ENCODE results near the gene ASB2. TPM values are rescaled to one million over a fixed set of nuclear protein-coding genes. Genes with fewer than 3 reads are reported as not detected.

Gene ASB2
- total RNA-seq, 1 donor from 2014 or later: 0.20 TPM

- ATAC-seq (no peak), DNase-seq (ENCODE audit: low spot score) (no peak)
Observed at GRCh38 chr14:93930989-93931307, 45.4 kb downstream of the ASB2 start.

- ATAC-seq: no peak
- no peak for DNase-seq (ENCODE audit: low spot score)
Observed at GRCh38 chr14:93930296-93930988, 45.9 kb downstream of the ASB2 start.

GRCh38 chr14:93929657-93930056 is 46.7 kb downstream of the ASB2 start:
- ATAC-seq (no peak), DNase-seq (ENCODE audit: low spot score) (no peak)

GRCh38 chr14:93929048-93929535 is 47.3 kb downstream of the ASB2 start:
- no peak for DNase-seq (ENCODE audit: low spot score)
- no peak for ATAC-seq

GRCh38 chr14:93928184-93929047 is 48.0 kb downstream of the ASB2 start:
- ATAC-seq (no peak), DNase-seq (ENCODE audit: low spot score) (no peak)

- no peak for DNase-seq (ENCODE audit: low spot score)
Observed at GRCh38 chr14:93927800-93928145, 48.6 kb downstream of the ASB2 start.

GRCh38 chr14:93926873-93927799 is 49.2 kb downstream of the ASB2 start, which contains the start of gene FAM181A:
Gene FAM181A (plus strand): TSS chr14:93927344. CDS start chr14:93928286, 942 bp downstream.
- DNase-seq (ENCODE audit: low spot score) (no peak), ATAC-seq (no peak)

More at GRCh38 chr14:93927800-93928145, 48.6 kb downstream of the ASB2 start:
- no peak for ATAC-seq

- ATAC-seq (no peak), DNase-seq (ENCODE audit: low spot score) (no peak)
Observed at GRCh38 chr14:93926245-93926872, 50.0 kb downstream of the ASB2 start.

GRCh38 chr14:93925374-93925895 is 50.9 kb downstream of the ASB2 start:
- ATAC-seq (no peak), DNase-seq (ENCODE audit: low spot score) (no peak)

- DNase-seq (ENCODE audit: low spot score) (no peak), ATAC-seq (no peak)
Observed at GRCh38 chr14:93924592-93925355, 51.6 kb downstream of the ASB2 start.

GRCh38 chr14:93923626-93924025 is 52.7 kb downstream of the ASB2 start:
- no peak for DNase-seq (ENCODE audit: low spot score)
- no peak for ATAC-seq

GRCh38 chr14:93921001-93921806 is 55.2 kb downstream of the ASB2 start:
- DNase-seq (ENCODE audit: low spot score) (no peak), ATAC-seq (no peak)

GRCh38 chr14:93917141-93917540 is 59.2 kb downstream of the ASB2 start:
- ATAC-seq (no peak), DNase-seq (ENCODE audit: low spot score) (no peak)

- no peak for ATAC-seq
- DNase-seq (ENCODE audit: low spot score): no peak
Observed at GRCh38 chr14:93916498-93916897, 59.9 kb downstream of the ASB2 start.

- no peak for ATAC-seq
- no peak for DNase-seq (ENCODE audit: low spot score)
Observed at GRCh38 chr14:93915800-93916199, 60.6 kb downstream of the ASB2 start.

- no peak for ATAC-seq
- DNase-seq (ENCODE audit: low spot score): no peak
Observed at GRCh38 chr14:93915070-93915705, 61.2 kb downstream of the ASB2 start.

- DNase-seq (ENCODE audit: low spot score) (no peak), ATAC-seq (no peak)
Observed at GRCh38 chr14:93914278-93914677, 62.1 kb downstream of the ASB2 start.

GRCh38 chr14:93912782-93913181 is 63.6 kb downstream of the ASB2 start:
- ATAC-seq (no peak), DNase-seq (ENCODE audit: low spot score) (no peak)
